EH (cell line): ENCODE data around the gene MIGA2.
"Not testable (repeated sequence)": the region's sequence is repeated elsewhere in the genome, so short reads cannot be mapped to it uniquely, and the experiment has no call there.

ENCODE experiments used
- DNase-seq: peaks from one replicate; pipeline ENCODE4 v3.0.0-alpha.2; 2015; ENCODE audit warnings: low read depth

MIGA2 gene

GRCh38 chr9:129102791-129103594, 66.6 kb downstream of the MIGA2 start:
- peak; percentile 58 for DNase-seq

- DNase-seq: no peak
Measured at GRCh38 chr9:129103595-129103965, 67.2 kb downstream of the MIGA2 start.

- no peak for DNase-seq
Measured at GRCh38 chr9:129104051-129104450, 67.6 kb downstream of the MIGA2 start.

DNA sequence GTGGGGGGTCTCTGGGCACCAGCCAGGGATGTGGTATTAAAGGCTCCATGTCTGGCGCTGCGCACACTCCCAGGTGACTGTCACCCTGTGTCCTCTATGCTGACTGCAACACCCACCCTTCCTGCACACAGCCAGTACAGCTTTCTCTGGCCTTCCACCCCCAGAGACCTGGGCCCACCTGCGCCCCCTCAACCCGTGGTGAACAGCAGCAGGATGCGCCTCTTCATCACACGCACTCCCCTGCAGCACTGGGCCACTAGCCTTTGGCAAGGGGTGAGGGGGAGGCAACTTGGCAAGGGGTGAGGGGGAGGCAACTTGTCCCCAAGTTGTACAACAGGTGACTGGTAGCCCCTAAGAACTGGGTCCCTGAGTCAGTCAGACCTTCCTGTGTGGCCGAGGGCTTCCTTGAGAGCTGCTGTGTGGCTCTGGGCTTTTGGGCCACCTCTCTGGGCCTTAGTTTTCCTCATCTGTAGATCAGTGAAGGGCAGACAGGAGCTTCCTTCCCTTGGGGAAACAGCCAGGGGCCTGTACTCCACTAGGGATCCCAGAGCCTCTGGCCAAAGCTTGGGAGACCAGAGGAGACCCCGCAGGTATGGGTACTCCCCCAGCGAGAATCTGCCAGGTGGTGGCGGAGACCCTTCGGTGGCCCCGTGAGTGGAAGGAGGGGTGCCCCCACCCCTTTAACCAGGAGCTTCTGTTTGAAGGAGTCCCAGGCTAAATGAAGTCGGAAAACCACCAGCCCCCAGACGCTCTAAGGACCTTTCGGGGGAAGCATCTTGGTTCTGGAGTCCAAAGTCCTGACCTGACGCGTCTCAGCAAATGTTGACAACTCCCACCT, 69.7 kb downstream of the MIGA2 start:
- DNase-seq: no peak

GRCh38 chr9:129107651-129108050, 71.2 kb downstream of the MIGA2 start:
- DNase-seq: no peak

- DNase-seq: no peak
Measured at GRCh38 chr9:129108083-129108804, 71.8 kb downstream of the MIGA2 start.

DNA sequence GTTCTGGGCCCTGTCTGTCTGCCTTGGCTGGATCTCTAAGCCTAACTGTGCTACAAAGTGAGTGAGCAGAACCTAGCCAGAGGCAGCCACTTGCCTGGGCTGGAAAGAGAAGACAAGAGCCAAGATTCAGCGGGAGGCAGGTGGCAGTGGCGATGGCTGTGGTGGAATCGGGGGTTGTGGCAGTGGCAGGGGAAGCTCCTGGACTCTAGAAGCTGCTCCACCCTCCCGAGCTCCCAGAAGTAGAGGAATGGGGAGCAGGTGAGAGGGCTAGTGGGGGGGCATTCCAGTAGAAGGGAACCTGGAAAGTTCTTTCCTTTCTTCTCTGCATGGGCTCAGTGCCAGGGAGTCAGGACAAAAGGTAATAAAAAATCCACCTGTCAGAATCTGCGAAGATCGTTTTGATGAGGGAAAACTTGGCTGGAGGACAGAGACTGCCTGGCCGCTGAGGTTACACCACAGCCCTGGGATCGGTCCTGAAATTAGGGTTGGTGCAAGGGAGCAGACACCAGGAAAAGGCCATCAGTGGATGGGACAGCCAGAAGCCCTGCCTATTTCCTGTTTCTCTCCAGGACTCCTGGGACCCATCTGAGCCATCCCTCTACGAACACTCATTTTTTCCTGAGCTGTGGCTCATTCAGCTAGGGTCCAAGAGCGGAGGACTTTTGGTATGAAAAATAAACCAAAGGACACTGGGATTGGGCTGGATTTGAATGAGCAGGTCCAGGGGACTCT, 72.5 kb downstream of the MIGA2 start:
- no peak for DNase-seq

GRCh38 chr9:129109537-129109903, 73.1 kb downstream of the MIGA2 start:
- peak; percentile 31 for DNase-seq

DNA sequence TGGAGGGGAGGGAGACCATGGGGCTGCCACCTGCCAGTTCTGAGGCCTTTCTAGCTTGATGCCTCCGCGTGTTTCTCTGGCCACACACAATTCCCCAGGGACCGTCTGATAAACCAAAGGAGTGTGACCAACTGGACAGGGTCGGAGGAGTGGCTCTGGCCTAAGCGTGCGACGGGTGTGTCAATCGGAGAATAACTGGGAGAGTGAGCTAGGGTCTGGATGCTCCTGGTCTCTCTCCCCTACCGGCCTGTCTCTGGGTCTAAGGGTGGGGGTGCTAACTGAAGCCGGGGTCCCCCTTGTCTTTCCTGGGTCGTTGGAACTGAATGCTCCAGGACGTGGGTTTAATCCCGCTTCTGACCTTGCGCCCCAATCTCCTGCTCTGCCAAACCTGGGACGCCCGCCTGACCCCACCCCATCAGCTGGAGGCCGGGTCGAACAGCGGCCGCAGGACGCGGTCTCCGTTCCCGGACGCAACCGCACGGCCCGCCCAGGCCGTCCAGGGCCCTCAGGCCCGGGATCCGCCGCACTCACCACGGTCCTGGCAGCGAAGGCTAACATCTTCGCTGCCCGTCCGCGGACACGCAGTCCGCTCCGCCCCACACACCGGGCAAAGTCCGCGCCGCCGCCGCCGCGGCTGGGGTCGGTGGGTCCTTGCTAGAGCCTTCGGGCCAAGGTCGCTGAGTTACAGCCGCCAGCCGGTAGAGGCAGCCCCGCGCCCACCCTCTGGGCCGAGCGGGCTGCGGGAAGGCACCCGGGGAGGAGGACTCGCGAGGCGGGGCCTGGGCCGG, 73.7 kb downstream of the MIGA2 start:
- peak; percentile 55 for DNase-seq

DNA sequence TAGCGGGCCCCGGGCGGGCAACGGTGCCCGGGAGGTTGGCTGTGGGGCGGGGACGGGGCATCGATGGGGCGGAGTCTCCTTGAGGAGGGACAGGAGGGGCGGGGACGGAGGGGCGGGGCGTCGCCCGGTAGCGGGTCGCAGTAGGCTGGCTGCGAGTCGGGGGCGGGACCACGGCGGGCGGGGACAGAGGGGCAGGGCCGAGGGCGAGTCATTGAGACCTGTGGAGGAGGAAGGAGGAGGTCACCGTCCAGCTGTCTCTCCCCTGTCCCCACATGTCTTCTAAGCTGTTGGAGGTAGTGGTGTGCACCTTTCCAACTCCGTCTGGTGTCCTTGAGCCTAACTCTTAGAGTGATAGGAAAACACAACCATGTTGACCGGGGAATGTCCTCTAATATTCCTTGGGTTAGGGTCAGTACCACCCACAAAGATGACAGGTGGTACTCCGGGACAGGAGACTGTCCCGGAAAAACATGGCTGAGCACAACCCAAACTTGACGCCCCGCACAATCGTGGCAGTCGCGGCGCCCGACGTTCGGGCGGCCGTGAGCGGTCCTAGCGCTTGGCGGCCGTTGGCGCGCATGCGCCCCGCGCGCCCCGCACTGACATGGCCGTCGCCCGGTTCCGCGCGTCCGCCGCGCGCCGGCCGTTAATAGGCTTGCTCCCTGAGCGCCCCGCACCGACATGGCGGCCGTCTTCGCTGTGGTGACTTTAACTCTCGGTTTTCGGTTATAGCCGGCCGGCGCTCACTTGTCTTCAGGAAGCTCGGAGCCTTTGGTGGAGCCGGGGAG, 74.5 kb downstream of the MIGA2 start, which contains the start of the genes CRAT and PTPA:
CRAT (minus strand) TSS at position 54 of the 788 bp plus-strand sequence. CDS start 284 bp downstream, outside the sequence.
PTPA (plus strand) TSS at position 676 of the 788 bp plus-strand sequence. CDS start 186 bp downstream, outside the sequence.
- DNase-seq: peak; percentile 96

GRCh38 chr9:129111528-129112151, 75.2 kb downstream of the MIGA2 start:
- DNase-seq: peak; percentile 70

- DNase-seq: not testable (repeated sequence)
Measured at GRCh38 chr9:129112526-129112925, 76.1 kb downstream of the MIGA2 start.

GRCh38 chr9:129113645-129114304, 77.3 kb downstream of the MIGA2 start:
- no peak for DNase-seq

- no peak for DNase-seq
Measured at GRCh38 chr9:129118799-129119198, 82.4 kb downstream of the MIGA2 start.

- DNase-seq: peak; percentile 43
Measured at GRCh38 chr9:129121483-129121882, 85.1 kb downstream of the MIGA2 start.
